ENCODE results near the gene LCE1C. TPM values are rescaled to one million over a fixed set of nuclear protein-coding genes. Genes with fewer than 3 reads are reported as not detected.

LCE1C gene
- total and polyA plus RNA-seq, 4 donors: not detected

GRCh38 chr1:152761609-152762213, 44.7 kb downstream of the LCE1C start:
- WGBS (ENCODE audit: insufficient coverage): 86% methylated on average over 2 of the region's 3 CpGs
- no peaks in the 10 kb centered on the region for H3K36me3 ChIP-seq (ENCODE audit: control insufficient read depth, insufficient read depth, low read length)
- no peak overlapping the region for H3K27ac ChIP-seq (ENCODE audit: low read depth, low read length)
- no peak overlapping the region for H3K4me3 ChIP-seq (ENCODE audit: low read depth, low read length)
- no peaks in the 10 kb centered on the region for H3K4me1 ChIP-seq (ENCODE audit: control insufficient read depth, insufficient read depth, low read length)
- H3K27me3 ChIP-seq (ENCODE audit: control insufficient read depth, insufficient read depth, low read length): no peaks in the 10 kb centered on the region
- no peaks in the 10 kb centered on the region for H3K9me3 ChIP-seq (ENCODE audit: control insufficient read depth, insufficient read depth, low read length)
- DNase-seq (ENCODE audit: low read depth in 4 of 6, low spot score in 6 of 6): no peak

- H3K4me1 ChIP-seq (ENCODE audit: control insufficient read depth, insufficient read depth, low read length): no peaks in the 10 kb centered on the region
- DNase-seq (ENCODE audit: low read depth in 4 of 6, low spot score in 6 of 6): no peak
- no peaks in the 10 kb centered on the region for H3K9me3 ChIP-seq (ENCODE audit: control insufficient read depth, insufficient read depth, low read length)
- H3K36me3 ChIP-seq (ENCODE audit: control insufficient read depth, insufficient read depth, low read length): no peaks in the 10 kb centered on the region
- 93% methylated on average over 31 of the region's 31 CpGs for WGBS (ENCODE audit: insufficient coverage)
- H3K27me3 ChIP-seq (ENCODE audit: control insufficient read depth, insufficient read depth, low read length): no peaks in the 10 kb centered on the region
- no peak overlapping the region for H3K4me3 ChIP-seq (ENCODE audit: low read depth, low read length)
- H3K27ac ChIP-seq (ENCODE audit: low read depth, low read length): no peak overlapping the region
Measured at GRCh38 chr1:152760551-152761190, 45.8 kb downstream of the LCE1C start.

- 90% methylated on average over 7 of the region's 8 CpGs for WGBS (ENCODE audit: insufficient coverage)
Measured at GRCh38 chr1:152759453-152760173, 46.8 kb downstream of the LCE1C start.

GRCh38 chr1:152758636-152759035, 47.8 kb downstream of the LCE1C start:
- Histone ChIP-seq H3K4me3 (ENCODE audit: low read depth, low read length) (no peak overlapping the region), H3K27me3 (ENCODE audit: control insufficient read depth, insufficient read depth, low read length) (no peaks in the 10 kb centered on the region), H3K9me3 (ENCODE audit: control insufficient read depth, insufficient read depth, low read length) (no peaks in the 10 kb centered on the region), H3K36me3 (ENCODE audit: control insufficient read depth, insufficient read depth, low read length) (no peaks in the 10 kb centered on the region), H3K27ac (ENCODE audit: low read depth, low read length) (no peak overlapping the region), H3K4me1 (ENCODE audit: control insufficient read depth, insufficient read depth, low read length) (no peaks in the 10 kb centered on the region)
- DNase-seq (ENCODE audit: low read depth in 4 of 6, low spot score in 6 of 6): no peak
- 86% methylated on average over 3 of the region's 4 CpGs for WGBS (ENCODE audit: insufficient coverage)

More at GRCh38 chr1:152759453-152760173, 46.8 kb downstream of the LCE1C start:
- H3K4me1 ChIP-seq (ENCODE audit: control insufficient read depth, insufficient read depth, low read length): no peaks in the 10 kb centered on the region
- no peaks in the 10 kb centered on the region for H3K27me3 ChIP-seq (ENCODE audit: control insufficient read depth, insufficient read depth, low read length)
- no peaks in the 10 kb centered on the region for H3K9me3 ChIP-seq (ENCODE audit: control insufficient read depth, insufficient read depth, low read length)
- H3K36me3 ChIP-seq (ENCODE audit: control insufficient read depth, insufficient read depth, low read length): no peaks in the 10 kb centered on the region
- no peak overlapping the region for H3K4me3 ChIP-seq (ENCODE audit: low read depth, low read length)
- no peak for DNase-seq (ENCODE audit: low read depth in 4 of 6, low spot score in 6 of 6)
- no peak overlapping the region for H3K27ac ChIP-seq (ENCODE audit: low read depth, low read length)

- Histone ChIP-seq H3K27me3 (ENCODE audit: control insufficient read depth, insufficient read depth, low read length) (no peaks in the 10 kb centered on the region), H3K4me1 (ENCODE audit: control insufficient read depth, insufficient read depth, low read length) (no peaks in the 10 kb centered on the region), H3K9me3 (ENCODE audit: control insufficient read depth, insufficient read depth, low read length) (no peaks in the 10 kb centered on the region), H3K27ac (ENCODE audit: low read depth, low read length) (no peak within 1 kb of the TSS), H3K36me3 (ENCODE audit: control insufficient read depth, insufficient read depth, low read length) (no peaks in the 10 kb centered on the region), H3K4me3 (ENCODE audit: low read depth, low read length) (no peak within 1 kb of the TSS)
- 75% methylated on average over 5 of the region's 6 CpGs for WGBS (ENCODE audit: insufficient coverage)
- no peak for DNase-seq (ENCODE audit: low read depth in 4 of 6, low spot score in 6 of 6)
Measured at GRCh38 chr1:152757747-152758146, 48.7 kb downstream of the LCE1C start, which contains the start of gene KPRP. Gene KPRP (plus strand): TSS chr1:152758025. CDS start chr1:152759589, 1,564 bp downstream.

GRCh38 chr1:152756872-152757271, 49.6 kb downstream of the LCE1C start:
- DNase-seq (ENCODE audit: low read depth in 4 of 6, low spot score in 6 of 6): no peak
- no peaks in the 10 kb centered on the region for H3K9me3 ChIP-seq (ENCODE audit: control insufficient read depth, insufficient read depth, low read length)
- H3K36me3 ChIP-seq (ENCODE audit: control insufficient read depth, insufficient read depth, low read length): no peaks in the 10 kb centered on the region
- H3K4me1 ChIP-seq (ENCODE audit: control insufficient read depth, insufficient read depth, low read length): no peaks in the 10 kb centered on the region
- H3K27ac ChIP-seq (ENCODE audit: low read depth, low read length): no peak overlapping the region
- no CpG with 5 or more reads among the region's 2 CpGs for WGBS (ENCODE audit: insufficient coverage)
- H3K4me3 ChIP-seq (ENCODE audit: low read depth, low read length): no peak overlapping the region
- no peaks in the 10 kb centered on the region for H3K27me3 ChIP-seq (ENCODE audit: control insufficient read depth, insufficient read depth, low read length)

Other genes with a start within 250 kb of the LCE1C start
- not detected for gene LCE3E, start 239.9 kb downstream of the LCE1C start, total RNA-seq
- gene LCE3E, start 239.9 kb downstream of the LCE1C start, polyA plus RNA-seq (ENCODE audit: insufficient read length in 2 of 2): not detected
- gene LCE3D, start 226.1 kb downstream of the LCE1C start, total RNA-seq: not detected
- gene LCE3D, start 226.1 kb downstream of the LCE1C start, polyA plus RNA-seq (ENCODE audit: insufficient read length in 2 of 2): not detected
- not detected for gene LCE3C, start 206.4 kb downstream of the LCE1C start, total RNA-seq
- not detected for gene LCE3C, start 206.4 kb downstream of the LCE1C start, polyA plus RNA-seq (ENCODE audit: insufficient read length in 2 of 2)
- not detected for gene LCE3B, start 192.8 kb downstream of the LCE1C start, total RNA-seq
- gene LCE3B, start 192.8 kb downstream of the LCE1C start, polyA plus RNA-seq (ENCODE audit: insufficient read length in 2 of 2): not detected
- gene LCE3A, start 183.5 kb downstream of the LCE1C start, total RNA-seq: not detected
- not detected for gene LCE3A, start 183.5 kb downstream of the LCE1C start, polyA plus RNA-seq (ENCODE audit: insufficient read length in 2 of 2)
- not detected for gene LCE2D, start 143.3 kb downstream of the LCE1C start, total RNA-seq
- not detected for gene LCE2D, start 143.3 kb downstream of the LCE1C start, polyA plus RNA-seq (ENCODE audit: insufficient read length in 2 of 2)
- gene LCE2C, start 131.4 kb downstream of the LCE1C start, total RNA-seq: not detected
- not detected for gene LCE2C, start 131.4 kb downstream of the LCE1C start, polyA plus RNA-seq (ENCODE audit: insufficient read length in 2 of 2)
- gene LCE2B, start 120.5 kb downstream of the LCE1C start, total RNA-seq: not detected
- not detected for gene LCE2B, start 120.5 kb downstream of the LCE1C start, polyA plus RNA-seq (ENCODE audit: insufficient read length in 2 of 2)
- gene LCE2A, start 108.3 kb downstream of the LCE1C start, total RNA-seq: not detected
- gene LCE2A, start 108.3 kb downstream of the LCE1C start, polyA plus RNA-seq (ENCODE audit: insufficient read length in 2 of 2): not detected
- not detected for gene LCE4A, start 98.5 kb downstream of the LCE1C start, total RNA-seq
- gene LCE4A, start 98.5 kb downstream of the LCE1C start, polyA plus RNA-seq (ENCODE audit: insufficient read length in 2 of 2): not detected
- gene KPRP, start 48.6 kb downstream of the LCE1C start, total RNA-seq: not detected
- not detected for gene KPRP, start 48.6 kb downstream of the LCE1C start, polyA plus RNA-seq (ENCODE audit: insufficient read length in 2 of 2)
- gene LCE1F, start 31.5 kb downstream of the LCE1C start, total RNA-seq: not detected
- gene LCE1F, start 31.5 kb downstream of the LCE1C start, polyA plus RNA-seq (ENCODE audit: insufficient read length in 2 of 2): not detected
- gene LCE1E, start 20.4 kb downstream of the LCE1C start, total RNA-seq: not detected
- gene LCE1E, start 20.4 kb downstream of the LCE1C start, polyA plus RNA-seq (ENCODE audit: insufficient read length in 2 of 2): not detected
- not detected for gene LCE1D, start 9.9 kb downstream of the LCE1C start, total RNA-seq
- under 1 TPM in 1 of 2 donors, not detected in 1; 0.39 TPM for gene LCE1D, start 9.9 kb downstream of the LCE1C start, polyA plus RNA-seq (ENCODE audit: insufficient read length in 2 of 2)
- not detected for gene LCE1B, start 5.3 kb upstream of the LCE1C start, total RNA-seq
- not detected for gene LCE1B, start 5.3 kb upstream of the LCE1C start, polyA plus RNA-seq (ENCODE audit: insufficient read length in 2 of 2)
- gene LCE1A, start 20.8 kb upstream of the LCE1C start, total RNA-seq: not detected
- gene LCE1A, start 20.8 kb upstream of the LCE1C start, polyA plus RNA-seq (ENCODE audit: insufficient read length in 2 of 2): not detected
- gene LCE6A, start 36.2 kb upstream of the LCE1C start, total RNA-seq: not detected
- not detected for gene LCE6A, start 36.2 kb upstream of the LCE1C start, polyA plus RNA-seq (ENCODE audit: insufficient read length in 2 of 2)
- not detected for gene LCE7A, start 53.3 kb upstream of the LCE1C start, total RNA-seq
- gene LCE7A, start 53.3 kb upstream of the LCE1C start, polyA plus RNA-seq (ENCODE audit: insufficient read length in 2 of 2): not detected
- not detected for gene SMCP, start 71.7 kb upstream of the LCE1C start, total RNA-seq
- not detected for gene SMCP, start 71.7 kb upstream of the LCE1C start, polyA plus RNA-seq (ENCODE audit: insufficient read length in 2 of 2)
- not detected for gene IVL, start 101.9 kb upstream of the LCE1C start, total RNA-seq
- gene IVL, start 101.9 kb upstream of the LCE1C start, polyA plus RNA-seq (ENCODE audit: insufficient read length in 2 of 2): not detected
- gene SPRR5, start 140.6 kb upstream of the LCE1C start, total RNA-seq: not detected
- gene SPRR5, start 140.6 kb upstream of the LCE1C start, polyA plus RNA-seq (ENCODE audit: insufficient read length in 2 of 2): not detected
- not detected for gene SPRR4, start 164.0 kb upstream of the LCE1C start, total RNA-seq
- not detected for gene SPRR4, start 164.0 kb upstream of the LCE1C start, polyA plus RNA-seq (ENCODE audit: insufficient read length in 2 of 2)
- gene SPRR1A, start 177.4 kb upstream of the LCE1C start, total RNA-seq: not detected
- not detected for gene SPRR1A, start 177.4 kb upstream of the LCE1C start, polyA plus RNA-seq (ENCODE audit: insufficient read length in 2 of 2)
- gene SPRR3, start 195.1 kb upstream of the LCE1C start, total RNA-seq: under 1 TPM in 1 of 2 donors, not detected in 1; 0.39 TPM
- under 1 TPM; 0.24 to 0.49 TPM for gene SPRR3, start 195.1 kb upstream of the LCE1C start, polyA plus RNA-seq (ENCODE audit: insufficient read length in 2 of 2)
- gene SPRR1B, start 224.6 kb upstream of the LCE1C start, total RNA-seq: not detected
- not detected for gene SPRR1B, start 224.6 kb upstream of the LCE1C start, polyA plus RNA-seq (ENCODE audit: insufficient read length in 2 of 2)
- not detected for gene SPRR2D, start 234.5 kb upstream of the LCE1C start, total RNA-seq
- gene SPRR2D, start 234.5 kb upstream of the LCE1C start, polyA plus RNA-seq (ENCODE audit: insufficient read length in 2 of 2): not detected